HFFc6 (cell line): ENCODE results near the gene PDCL3. TPM values are rescaled to one million over a fixed set of nuclear protein-coding genes. Genes with fewer than 3 reads are reported as not detected.

Experiments used
- DNase-seq: peaks from one replicate; pipeline ENCODE4 v3.0.0-alpha.2; 2018
- H3K27ac Mint-ChIP-seq: 2 replicates; pipeline ENCODE4 v1.8.0; 2020; ENCODE audit warnings: mild to moderate bottlenecking, mixed read lengths
- H3K27me3 Mint-ChIP-seq: 2 replicates; pipeline ENCODE4 v1.8.0; 2021; ENCODE audit warnings: mild to moderate bottlenecking, moderate library complexity, mixed read lengths; ENCODE audit not compliant: insufficient read depth
- H3K36me3 Mint-ChIP-seq: 2 replicates; pipeline ENCODE4 v1.8.0; 2021; ENCODE audit warnings: low read depth, mixed read lengths
- H3K4me1 Mint-ChIP-seq: 2 replicates; pipeline ENCODE4 v1.8.0; 2020; ENCODE audit warnings: low read depth, mixed read lengths
- H3K4me3 Mint-ChIP-seq: 2 replicates; pipeline ENCODE4 v1.8.0; 2020; ENCODE audit warnings: mild to moderate bottlenecking, moderate library complexity, mixed read lengths
- H3K9me3 Mint-ChIP-seq: 2 replicates; pipeline ENCODE4 v1.8.0; 2020; ENCODE audit warnings: mild to moderate bottlenecking, mixed read lengths
- CTCF ChIP-seq: fragments of 200-600 bp; sonication (generic); IDR thresholded peaks from 2 replicates; pipeline ENCODE4 v1.5.0; 2021; ENCODE audit warnings: antibody characterized with exemption, mild to moderate bottlenecking
- total RNA-seq, 6 experiments: library from RNA; stranded (reverse); fragmentation: NEBNext Ultra II Directional; extraction: Animal tissue kit (Norgen Biotek cat#: 25700); gene quantifications; 2 replicates in 1 of 6; 3 replicates in 5 of 6; pipeline ENCODE4 v1.2.3, GENCODE V29; 2021

PDCL3 gene
- total RNA-seq, 6 experiments from 2014 or later, result 26.1 to 30.3 (median 29.1) TPM

DNA sequence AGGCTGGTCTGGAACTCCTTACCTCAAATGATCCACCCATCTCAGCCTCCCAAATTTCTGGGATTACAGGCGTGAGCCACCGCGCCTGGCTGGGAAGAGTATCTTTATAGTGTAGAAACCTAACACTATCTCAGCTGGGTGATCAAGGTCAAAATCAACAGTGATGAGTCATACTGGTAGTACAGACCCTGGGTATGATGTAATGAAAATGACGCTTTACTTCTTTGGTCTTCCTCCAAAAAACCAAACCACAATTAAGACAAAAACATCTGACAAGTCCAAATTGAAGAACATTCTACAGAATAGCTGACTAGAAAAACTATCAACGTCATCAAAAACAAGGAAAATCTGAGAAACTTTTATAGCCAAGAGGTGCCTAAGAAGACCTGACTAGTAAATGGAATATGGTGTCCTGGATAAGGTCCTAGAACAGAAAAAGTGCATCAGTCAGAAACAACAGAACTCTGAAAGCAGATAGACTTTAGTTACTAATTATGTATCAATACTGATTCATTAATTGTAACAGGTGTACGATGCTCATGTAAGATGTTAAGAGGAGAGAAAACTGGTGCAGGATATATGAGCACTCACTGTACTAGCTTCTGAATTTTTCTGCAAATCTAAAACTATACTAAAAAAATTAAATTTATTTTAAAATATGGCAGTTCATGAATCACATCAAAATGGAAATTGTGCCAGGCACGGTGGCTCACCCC lies 25.4 kb downstream of the PDCL3 start:
- no peaks in the 10 kb centered on the region for H3K36me3 Mint-ChIP-seq
- no peak overlapping the region for H3K27ac Mint-ChIP-seq
- peaks cover 22% of the 10 kb centered on the region for H3K27me3 Mint-ChIP-seq
- no peaks in the 10 kb centered on the region for H3K9me3 Mint-ChIP-seq
- no peak for TF ChIP-seq CTCF
- H3K4me1 Mint-ChIP-seq, result peaks cover 15% of the 10 kb centered on the region
- no peak overlapping the region for H3K4me3 Mint-ChIP-seq
- peak; percentile 39 for DNase-seq

DNA sequence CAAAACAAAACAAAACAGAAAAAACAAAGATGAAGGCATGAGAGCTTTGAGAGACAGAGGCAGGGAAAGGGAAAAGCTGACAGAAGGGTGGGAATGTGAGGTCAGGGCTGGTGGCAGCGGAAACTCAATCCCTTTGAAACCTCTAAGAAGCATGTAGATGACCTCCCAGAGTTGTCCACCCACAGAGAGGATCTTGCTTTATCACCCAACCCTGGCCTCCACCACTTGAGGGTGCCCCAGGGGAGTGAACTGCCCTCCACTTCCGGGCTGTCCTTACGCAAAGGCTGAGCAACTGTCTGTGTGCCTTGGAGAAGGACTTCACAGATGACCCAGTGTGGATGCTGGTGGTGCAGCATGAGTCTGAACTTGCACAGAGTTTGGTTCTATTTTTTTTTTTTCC lies 26.7 kb downstream of the PDCL3 start:
- TF ChIP-seq CTCF, result no peak
- Mint-ChIP-seq H3K36me3 (no peaks in the 10 kb centered on the region), H3K4me1 (peaks cover 15% of the 10 kb centered on the region), H3K27ac (no peak overlapping the region), H3K4me3 (no peak overlapping the region), H3K9me3 (no peaks in the 10 kb centered on the region), H3K27me3 (peaks cover 22% of the 10 kb centered on the region)
- no peak for DNase-seq

DNA sequence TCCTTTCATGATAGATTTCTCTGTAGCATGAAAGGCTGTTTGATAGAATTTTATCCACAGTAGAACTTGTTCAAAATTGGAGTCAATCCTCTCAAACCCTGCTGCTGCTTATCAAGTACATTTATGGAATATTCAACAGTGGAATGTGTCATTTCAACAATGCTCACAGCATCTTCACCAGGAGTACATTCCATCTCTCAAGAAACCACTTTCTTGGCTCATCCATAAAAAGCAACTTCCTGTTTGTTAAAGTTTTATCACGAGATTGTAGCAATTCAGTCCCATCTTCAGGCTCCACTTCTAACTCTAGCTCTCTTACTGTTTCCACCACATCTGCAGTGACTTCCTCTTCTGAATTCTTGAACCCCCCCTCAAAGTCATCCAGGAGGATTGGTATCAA lies 29.4 kb downstream of the PDCL3 start:
- H3K4me1 Mint-ChIP-seq, result peaks cover 15% of the 10 kb centered on the region
- no peak for TF ChIP-seq CTCF
- H3K27me3 Mint-ChIP-seq, result peaks cover 10% of the 10 kb centered on the region
- DNase-seq, result peak; percentile 20
- no peak overlapping the region for H3K4me3 Mint-ChIP-seq
- no peaks in the 10 kb centered on the region for H3K9me3 Mint-ChIP-seq
- H3K36me3 Mint-ChIP-seq, result no peaks in the 10 kb centered on the region
- no peak overlapping the region for H3K27ac Mint-ChIP-seq

- no peaks in the 10 kb centered on the region for H3K36me3 Mint-ChIP-seq
- TF ChIP-seq CTCF, result no peak
- no peak for DNase-seq
Observed at GRCh38 chr2:100596465-100596864, 33.7 kb downstream of the PDCL3 start.

GRCh38 chr2:100599566-100599965 lies 36.8 kb downstream of the PDCL3 start:
- H3K9me3 Mint-ChIP-seq, result no peaks in the 10 kb centered on the region
- H3K4me1 Mint-ChIP-seq, result peaks cover 18% of the 10 kb centered on the region
- peaks cover 3% of the 10 kb centered on the region; the same call in 1 of the 2 replicates for H3K27me3 Mint-ChIP-seq
- TF ChIP-seq CTCF, result no peak
- H3K36me3 Mint-ChIP-seq, result no peaks in the 10 kb centered on the region
- H3K4me3 Mint-ChIP-seq, result no peak overlapping the region
- no peak for DNase-seq
- H3K27ac Mint-ChIP-seq, result no peak overlapping the region

More at GRCh38 chr2:100596465-100596864, 33.7 kb downstream of the PDCL3 start:
- peaks cover 14% of the 10 kb centered on the region for H3K4me1 Mint-ChIP-seq
- H3K27me3 Mint-ChIP-seq, result peaks cover 3% of the 10 kb centered on the region; the same call in 1 of the 2 replicates
- H3K4me3 Mint-ChIP-seq, result no peak overlapping the region
- no peak overlapping the region for H3K27ac Mint-ChIP-seq
- H3K9me3 Mint-ChIP-seq, result no peaks in the 10 kb centered on the region
